CD4-positive, alpha-beta T cell treated with Interleukin-17A for 1 hour (primary cell): Measurements from ENCODE around the gene P2RX2.

Experiments
- DNase-seq: peaks from one replicate; pipeline ENCODE4 v3.0.0-alpha.2; 2020

P2RX2 gene

GRCh38 chr12:132641811-132642650 is 23.5 kb downstream of the P2RX2 start:
- DNase-seq = no peak

- DNase-seq = no peak
These were observed 24.6 kb downstream of the P2RX2 start for GRCh38 chr12:132642846-132643835.

GRCh38 chr12:132646850-132647249 is 28.3 kb downstream of the P2RX2 start:
- no peak for DNase-seq

GRCh38 chr12:132647858-132648257 is 29.3 kb downstream of the P2RX2 start:
- DNase-seq = no peak

- no peak for DNase-seq
These were observed 30.1 kb downstream of the P2RX2 start for GRCh38 chr12:132648616-132649225.

- no peak for DNase-seq
These were observed 30.8 kb downstream of the P2RX2 start for GRCh38 chr12:132649226-132649945.

- DNase-seq = no peak
These were observed 33.0 kb downstream of the P2RX2 start for GRCh38 chr12:132651444-132652100.

GRCh38 chr12:132653567-132654290 is 35.2 kb downstream of the P2RX2 start:
- no peak for DNase-seq

- no peak for DNase-seq
These were observed 38.6 kb downstream of the P2RX2 start for GRCh38 chr12:132657004-132657727.

- DNase-seq = no peak
These were observed 39.7 kb downstream of the P2RX2 start for GRCh38 chr12:132658149-132658894.

GRCh38 chr12:132659146-132659545 is 40.6 kb downstream of the P2RX2 start:
- DNase-seq = no peak

- no peak for DNase-seq
These were observed 41.5 kb downstream of the P2RX2 start for GRCh38 chr12:132660052-132660451.

- DNase-seq = no peak
These were observed 42.4 kb downstream of the P2RX2 start for GRCh38 chr12:132660996-132661395.

- DNase-seq = no peak
These were observed 43.4 kb downstream of the P2RX2 start for GRCh38 chr12:132661972-132662371.

- no peak for DNase-seq
These were observed 44.6 kb downstream of the P2RX2 start for GRCh38 chr12:132662901-132663755.

GRCh38 chr12:132664206-132665148 is 45.9 kb downstream of the P2RX2 start:
- no peak for DNase-seq

- DNase-seq = no peak
These were observed 46.5 kb downstream of the P2RX2 start for GRCh38 chr12:132665149-132665491.

- DNase-seq = no peak
These were observed 47.2 kb downstream of the P2RX2 start for GRCh38 chr12:132665794-132666193.
